Suppressor macrophage treated with lipopolysaccharide for 1 hour (primary cell): Measurements from ENCODE around the gene EPGN.

Source experiments
- DNase-seq, 3 donors: peaks; one replicate each; pipeline ENCODE4 v3.0.0-alpha.2; 2020 to 2022

The EPGN gene

GRCh38 chr4:74308215-74308614 is at the start of gene EPGN:
Gene EPGN (plus strand): TSS chr4:74308470. CDS start chr4:74308534, 64 bp downstream.
- DNase-seq = no peak

- DNase-seq = peak in 1 of 3 donors; percentile 24
Measured at GRCh38 chr4:74258963-74259362, 49.3 kb upstream of the EPGN start.

- DNase-seq = peak; percentile 44 to 61 (median 51)
Measured at GRCh38 chr4:74260036-74260435, 48.2 kb upstream of the EPGN start.

GRCh38 chr4:74262522-74262921 is 45.7 kb upstream of the EPGN start:
- DNase-seq = peak in 1 of 3 donors; percentile 17

- DNase-seq = peak; percentile 12 to 47 (median 37)
Measured at GRCh38 chr4:74263551-74263950, 44.7 kb upstream of the EPGN start.

- peak in 2 of 3 donors; percentile 17 to 26 for DNase-seq
Measured at GRCh38 chr4:74266081-74266480, 42.2 kb upstream of the EPGN start.

- DNase-seq = peak; percentile 37 to 65 (median 61)
Measured at GRCh38 chr4:74267998-74268606, 40.2 kb upstream of the EPGN start.

GRCh38 chr4:74268643-74269042 is 39.6 kb upstream of the EPGN start:
- DNase-seq = no peak

- DNase-seq = no peak
Measured at GRCh38 chr4:74278490-74278889, 29.8 kb upstream of the EPGN start.

- DNase-seq = no peak
Measured at GRCh38 chr4:74279716-74280115, 28.6 kb upstream of the EPGN start.

GRCh38 chr4:74282926-74283325 is 25.3 kb upstream of the EPGN start:
- DNase-seq = no peak

- no peak for DNase-seq
Measured at GRCh38 chr4:74283614-74284013, 24.7 kb upstream of the EPGN start.

- DNase-seq = no peak
Measured at GRCh38 chr4:74284053-74284452, 24.2 kb upstream of the EPGN start.

- DNase-seq = no peak
Measured at GRCh38 chr4:74287164-74287563, 21.1 kb upstream of the EPGN start.

GRCh38 chr4:74287791-74288190 is 20.5 kb upstream of the EPGN start:
- DNase-seq = no peak

GRCh38 chr4:74291471-74291870 is 16.8 kb upstream of the EPGN start:
- DNase-seq = no peak

GRCh38 chr4:74292111-74292870 is 16.0 kb upstream of the EPGN start:
- no peak for DNase-seq

GRCh38 chr4:74293558-74293957 is 14.7 kb upstream of the EPGN start:
- DNase-seq = no peak

- no peak for DNase-seq
Measured at GRCh38 chr4:74294681-74295080, 13.6 kb upstream of the EPGN start.

GRCh38 chr4:74297539-74297938 is 10.7 kb upstream of the EPGN start:
- DNase-seq = no peak

GRCh38 chr4:74304095-74304625 is 4.1 kb upstream of the EPGN start:
- DNase-seq = no peak

GRCh38 chr4:74305000-74305399 is 3.3 kb upstream of the EPGN start:
- DNase-seq = no peak

GRCh38 chr4:74307170-74307569 is 1.1 kb upstream of the EPGN start:
- DNase-seq = no peak

GRCh38 chr4:74309223-74309622 is 953 bp downstream of the EPGN start:
- peak in 2 of 3 donors; percentile 19 to 28 for DNase-seq
